ENCODE data around the gene DDX59. TPM values are rescaled to one million over a fixed set of nuclear protein-coding genes. Genes with fewer than 3 reads are reported as not detected.
A peak's percentile ranks its signal among the peaks of the same experiment; 100 is the strongest.

The DDX59 gene
- total and polyA plus RNA-seq, 10 of the 15 experiments (the other 5 are each of a cell fraction or from before 2014, with no cell fraction given), result 17.3 to 42.1 (median 23.6) TPM

DNA sequence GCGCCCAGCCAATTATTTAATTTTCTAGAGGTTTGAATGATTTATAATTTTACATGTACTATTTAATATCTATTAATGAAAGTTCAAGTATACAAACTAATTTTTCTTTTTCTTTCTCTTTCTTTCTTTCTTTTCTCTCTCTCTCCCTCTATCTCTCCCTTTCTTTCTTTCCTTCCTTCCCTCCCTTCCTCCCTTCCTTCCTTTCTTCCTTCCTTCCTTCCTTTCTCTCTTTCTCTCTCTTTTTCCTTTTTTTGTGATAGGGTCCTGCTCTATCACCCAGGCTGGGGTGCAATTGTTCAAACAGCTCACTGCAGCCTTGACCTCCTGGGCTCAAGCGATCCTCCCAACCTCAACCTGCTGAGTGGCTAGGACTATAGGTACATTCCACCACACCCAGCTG is 33.0 kb downstream of the DDX59 start (continued):
- TF ChIP-seq KDM1A (IDR thresholded peaks at IDR 0.05; ENCODE audit: borderline replicate concordance), result no peak
- TF ChIP-seq, protein P1, sequence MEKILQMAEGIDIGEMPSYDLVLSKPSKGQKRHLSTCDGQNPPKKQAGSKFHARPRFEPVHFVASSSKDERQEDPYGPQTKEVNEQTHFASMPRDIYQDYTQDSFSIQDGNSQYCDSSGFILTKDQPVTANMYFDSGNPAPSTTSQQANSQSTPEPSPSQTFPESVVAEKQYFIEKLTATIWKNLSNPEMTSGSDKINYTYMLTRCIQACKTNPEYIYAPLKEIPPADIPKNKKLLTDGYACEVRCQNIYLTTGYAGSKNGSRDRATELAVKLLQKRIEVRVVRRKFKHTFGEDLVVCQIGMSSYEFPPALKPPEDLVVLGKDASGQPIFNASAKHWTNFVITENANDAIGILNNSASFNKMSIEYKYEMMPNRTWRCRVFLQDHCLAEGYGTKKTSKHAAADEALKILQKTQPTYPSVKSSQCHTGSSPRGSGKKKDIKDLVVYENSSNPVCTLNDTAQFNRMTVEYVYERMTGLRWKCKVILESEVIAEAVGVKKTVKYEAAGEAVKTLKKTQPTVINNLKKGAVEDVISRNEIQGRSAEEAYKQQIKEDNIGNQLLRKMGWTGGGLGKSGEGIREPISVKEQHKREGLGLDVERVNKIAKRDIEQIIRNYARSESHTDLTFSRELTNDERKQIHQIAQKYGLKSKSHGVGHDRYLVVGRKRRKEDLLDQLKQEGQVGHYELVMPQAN (conservative IDR thresholded peaks at IDR 0.05), result no peak
- TF ChIP-seq, protein P2, sequence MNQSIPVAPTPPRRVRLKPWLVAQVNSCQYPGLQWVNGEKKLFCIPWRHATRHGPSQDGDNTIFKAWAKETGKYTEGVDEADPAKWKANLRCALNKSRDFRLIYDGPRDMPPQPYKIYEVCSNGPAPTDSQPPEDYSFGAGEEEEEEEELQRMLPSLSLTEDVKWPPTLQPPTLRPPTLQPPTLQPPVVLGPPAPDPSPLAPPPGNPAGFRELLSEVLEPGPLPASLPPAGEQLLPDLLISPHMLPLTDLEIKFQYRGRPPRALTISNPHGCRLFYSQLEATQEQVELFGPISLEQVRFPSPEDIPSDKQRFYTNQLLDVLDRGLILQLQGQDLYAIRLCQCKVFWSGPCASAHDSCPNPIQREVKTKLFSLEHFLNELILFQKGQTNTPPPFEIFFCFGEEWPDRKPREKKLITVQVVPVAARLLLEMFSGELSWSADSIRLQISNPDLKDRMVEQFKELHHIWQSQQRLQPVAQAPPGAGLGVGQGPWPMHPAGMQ (IDR thresholded peaks at IDR 0.05; ENCODE audit: borderline replicate concordance), result no peak

DNA sequence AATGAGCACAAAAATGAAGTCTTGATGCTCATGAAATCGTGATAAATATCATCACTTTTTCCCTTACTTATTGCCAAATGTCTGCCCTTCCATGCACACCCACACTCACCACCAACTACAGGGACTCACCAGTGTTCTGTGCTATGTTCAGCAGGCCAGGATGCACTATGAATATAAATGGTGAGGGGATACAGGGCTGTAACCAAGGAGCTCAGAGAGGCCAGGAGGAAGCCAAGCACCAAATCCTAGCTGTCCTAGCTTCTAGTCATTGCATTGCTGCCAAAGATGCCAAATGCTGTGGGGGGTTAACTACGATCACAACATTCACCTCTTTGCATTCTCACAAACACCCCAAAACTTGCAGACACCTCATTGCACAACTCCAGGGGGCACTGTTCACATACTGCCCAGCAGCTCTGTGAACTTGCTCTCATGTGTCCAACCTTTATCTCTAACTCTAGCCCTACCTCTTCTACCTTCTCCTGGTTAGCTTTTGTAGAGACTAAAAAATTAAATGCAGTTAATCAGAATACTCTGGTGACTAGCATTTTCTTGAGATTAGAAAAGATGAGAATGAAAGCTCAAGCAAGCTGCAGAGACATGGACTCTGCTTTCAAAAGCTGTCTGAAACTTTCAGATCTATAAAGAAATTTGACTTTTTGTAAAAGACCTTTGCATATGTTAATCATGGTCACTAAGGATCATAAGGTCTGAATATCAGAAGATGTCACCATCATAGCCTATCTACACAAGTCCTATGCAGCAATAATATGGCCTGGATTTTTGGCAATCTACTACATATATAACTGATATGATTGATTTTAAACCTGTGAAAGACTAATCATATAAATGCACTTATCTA is 35.2 kb downstream of the DDX59 start:
- RAD21 ChIA-PET (ENCODE audit: unreplicated experiment), result interaction anchor here (0.9 to 2.4 kb wide), 9 partner anchors 8 to 169 kb away, joined by 3 to 12 read pairs (median 3); partner anchors contain the start of gene DDX59
- no peaks in the 10 kb centered on the region for H3K9me3 ChIP-seq (replicated peaks; ENCODE audit: control insufficient read depth, insufficient read depth, low read length)
- DNase-seq (ENCODE audit: low read depth, low spot score), result no peak
- no TSS peak for BruUV-seq (replicated peaks)
- peak; percentile 59 for ATAC-seq
- H3K4me1 ChIP-seq (ENCODE audit: control insufficient read depth, insufficient read depth, low read length), result peaks cover 9% of the 10 kb centered on the region
- no peak overlapping the region for H3K4me3 ChIP-seq
- FAIRE-seq, result no peak
- POLR2A ChIA-PET, result interaction anchor here (1.5 to 2.6 kb wide), 3 partner anchors 10 to 35 kb away, joined by 5 to 13 read pairs (median 8); partner anchors contain the start of gene DDX59
- H3K27ac ChIP-seq (ENCODE audit: control insufficient read depth, insufficient read depth), result 0 out of 2 replicates have a peak overlapping the region, but pooled peaks have one; percentile 15
- peak overlapping the region; percentile 39; the same call in 1 of the 2 replicates for H3K4me2 ChIP-seq (ENCODE audit: control insufficient read depth, insufficient read depth)
- H3K79me2 ChIP-seq (ENCODE audit: control insufficient read depth, insufficient read depth, low read length), result no peaks in the 10 kb centered on the region
- H3K9ac ChIP-seq (ENCODE audit: control insufficient read depth, insufficient read depth, low read length), result no peak overlapping the region
- WGBS (ENCODE audit: insufficient coverage, insufficient replicate concordance, low lambda C conversion rate, missing lambda C conversion rate), result 15% methylated on average over 2 of the region's 2 CpGs
- intact Hi-C loops (cut with micrococcal nuclease; ENCODE audit: unreplicated experiment) (no loop called here), in situ Hi-C loops (cut with MboI) (no loop called here)
- CTCF ChIA-PET, result interaction anchor here (0.6 to 3.4 kb wide), 14 partner anchors 9 to 231 kb away, joined by 3 to 25 read pairs (median 3); no protein-coding TSS in a partner anchor
- no peaks in the 10 kb centered on the region for H3K27me3 ChIP-seq (replicated peaks in 1 of 2; ENCODE audit: control insufficient read depth in 2 of 2, insufficient read depth in 2 of 2, low read length in 1 of 2)
- no peaks in the 10 kb centered on the region for H4K20me1 ChIP-seq (ENCODE audit: control insufficient read depth, insufficient read depth)
- SMC1A ChIA-PET (ENCODE audit: uncharacterized antibody, unreplicated experiment), result interaction anchor here (1.0 to 3.6 kb wide), 12 partner anchors 7 to 168 kb away, joined by 3 to 25 read pairs (median 4); partner anchors contain the start of gene DDX59
- H2AFZ ChIP-seq (ENCODE audit: control insufficient read depth, low read depth, low read length), result no peak overlapping the region; the same call in none of the 2 replicates
- H3K36me3 ChIP-seq (ENCODE audit: control insufficient read depth in 2 of 2, insufficient read depth in 2 of 2, low read length in 1 of 2), result no peaks in the 10 kb centered on the region
- TF ChIP-seq RAD21 (IDR thresholded peaks at IDR 0.05; ENCODE audit: insufficient read depth, low read depth, low read length) (0 out of 2 replicates have a peak, but pooled peaks have one; percentile 21), RAD51 (IDR thresholded peaks at IDR 0.05) (no peak), EGR1 (IDR thresholded peaks at IDR 0.05; ENCODE audit: borderline replicate concordance in 1 of 2, low read depth in 2 of 2, low read length in 2 of 2) (no peak), CREB1 (IDR thresholded peaks at IDR 0.05; ENCODE audit: low read depth) (no peak), CEBPB (IDR thresholded peaks at IDR 0.05; ENCODE audit: borderline replicate concordance in 1 of 2, low read depth in 2 of 2, low read length in 2 of 2) (no peak), RCOR1 (conservative IDR thresholded peaks at IDR 0.05; ENCODE audit: low read depth, low read length) (no peak)
- TF ChIP-seq, protein P3, sequence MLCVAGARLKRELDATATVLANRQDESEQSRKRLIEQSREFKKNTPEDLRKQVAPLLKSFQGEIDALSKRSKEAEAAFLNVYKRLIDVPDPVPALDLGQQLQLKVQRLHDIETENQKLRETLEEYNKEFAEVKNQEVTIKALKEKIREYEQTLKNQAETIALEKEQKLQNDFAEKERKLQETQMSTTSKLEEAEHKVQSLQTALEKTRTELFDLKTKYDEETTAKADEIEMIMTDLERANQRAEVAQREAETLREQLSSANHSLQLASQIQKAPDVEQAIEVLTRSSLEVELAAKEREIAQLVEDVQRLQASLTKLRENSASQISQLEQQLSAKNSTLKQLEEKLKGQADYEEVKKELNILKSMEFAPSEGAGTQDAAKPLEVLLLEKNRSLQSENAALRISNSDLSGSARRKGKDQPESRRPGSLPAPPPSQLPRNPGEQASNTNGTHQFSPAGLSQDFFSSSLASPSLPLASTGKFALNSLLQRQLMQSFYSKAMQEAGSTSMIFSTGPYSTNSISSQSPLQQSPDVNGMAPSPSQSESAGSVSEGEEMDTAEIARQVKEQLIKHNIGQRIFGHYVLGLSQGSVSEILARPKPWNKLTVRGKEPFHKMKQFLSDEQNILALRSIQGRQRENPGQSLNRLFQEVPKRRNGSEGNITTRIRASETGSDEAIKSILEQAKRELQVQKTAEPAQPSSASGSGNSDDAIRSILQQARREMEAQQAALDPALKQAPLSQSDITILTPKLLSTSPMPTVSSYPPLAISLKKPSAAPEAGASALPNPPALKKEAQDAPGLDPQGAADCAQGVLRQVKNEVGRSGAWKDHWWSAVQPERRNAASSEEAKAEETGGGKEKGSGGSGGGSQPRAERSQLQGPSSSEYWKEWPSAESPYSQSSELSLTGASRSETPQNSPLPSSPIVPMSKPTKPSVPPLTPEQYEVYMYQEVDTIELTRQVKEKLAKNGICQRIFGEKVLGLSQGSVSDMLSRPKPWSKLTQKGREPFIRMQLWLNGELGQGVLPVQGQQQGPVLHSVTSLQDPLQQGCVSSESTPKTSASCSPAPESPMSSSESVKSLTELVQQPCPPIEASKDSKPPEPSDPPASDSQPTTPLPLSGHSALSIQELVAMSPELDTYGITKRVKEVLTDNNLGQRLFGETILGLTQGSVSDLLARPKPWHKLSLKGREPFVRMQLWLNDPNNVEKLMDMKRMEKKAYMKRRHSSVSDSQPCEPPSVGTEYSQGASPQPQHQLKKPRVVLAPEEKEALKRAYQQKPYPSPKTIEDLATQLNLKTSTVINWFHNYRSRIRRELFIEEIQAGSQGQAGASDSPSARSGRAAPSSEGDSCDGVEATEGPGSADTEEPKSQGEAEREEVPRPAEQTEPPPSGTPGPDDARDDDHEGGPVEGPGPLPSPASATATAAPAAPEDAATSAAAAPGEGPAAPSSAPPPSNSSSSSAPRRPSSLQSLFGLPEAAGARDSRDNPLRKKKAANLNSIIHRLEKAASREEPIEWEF (IDR thresholded peaks at IDR 0.05; ENCODE audit: insufficient replicate concordance, low read depth, low read length), result no peak

All from GM12878 (cell line).